ENCODE measurements around the gene RASA2. TPM values are rescaled to one million over a fixed set of nuclear protein-coding genes. Genes with fewer than 3 reads are reported as not detected.

The RASA2 gene
- total and polyA plus RNA-seq, 12 donors: 1.4 to 7.7 (median 5.1) TPM

GRCh38 chr3:141486496-141486745 lies 406 bp upstream of the RASA2 start:
- 3% methylated on average over 4 of the region's 4 CpGs for WGBS, 2 donors
- peak overlapping the region in 8 of 10 donors; percentile 65 to 97 (median 95) for H3K27ac ChIP-seq
- peak overlapping the region in 9 of 10 donors; percentile 76 to 92 (median 87) for H3K4me3 ChIP-seq
- DNase-seq (no peak), ATAC-seq (no peak)
- no peaks in the 10 kb centered on the region for H3K36me3 ChIP-seq
- intact Hi-C loops (cut with DNase I): loop anchor here in 1 of 10 donors (5.0 kb wide), 1 partner anchor 61 kb away; no protein-coding TSS in a partner anchor
- no peaks in the 10 kb centered on the region for H3K27me3 ChIP-seq
- TF ChIP-seq, protein P1, sequence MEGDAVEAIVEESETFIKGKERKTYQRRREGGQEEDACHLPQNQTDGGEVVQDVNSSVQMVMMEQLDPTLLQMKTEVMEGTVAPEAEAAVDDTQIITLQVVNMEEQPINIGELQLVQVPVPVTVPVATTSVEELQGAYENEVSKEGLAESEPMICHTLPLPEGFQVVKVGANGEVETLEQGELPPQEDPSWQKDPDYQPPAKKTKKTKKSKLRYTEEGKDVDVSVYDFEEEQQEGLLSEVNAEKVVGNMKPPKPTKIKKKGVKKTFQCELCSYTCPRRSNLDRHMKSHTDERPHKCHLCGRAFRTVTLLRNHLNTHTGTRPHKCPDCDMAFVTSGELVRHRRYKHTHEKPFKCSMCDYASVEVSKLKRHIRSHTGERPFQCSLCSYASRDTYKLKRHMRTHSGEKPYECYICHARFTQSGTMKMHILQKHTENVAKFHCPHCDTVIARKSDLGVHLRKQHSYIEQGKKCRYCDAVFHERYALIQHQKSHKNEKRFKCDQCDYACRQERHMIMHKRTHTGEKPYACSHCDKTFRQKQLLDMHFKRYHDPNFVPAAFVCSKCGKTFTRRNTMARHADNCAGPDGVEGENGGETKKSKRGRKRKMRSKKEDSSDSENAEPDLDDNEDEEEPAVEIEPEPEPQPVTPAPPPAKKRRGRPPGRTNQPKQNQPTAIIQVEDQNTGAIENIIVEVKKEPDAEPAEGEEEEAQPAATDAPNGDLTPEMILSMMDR (IDR thresholded peaks at IDR 0.05): no peak
- H3K4me1 ChIP-seq: peaks cover 0 to 75% (median 19%) of the 10 kb centered on the region in 9 donors
- H3K9me3 ChIP-seq: no peaks in the 10 kb centered on the region

- peak overlapping the region; percentile 69 to 92 (median 86) for H3K4me3 ChIP-seq
- no peaks in the 10 kb centered on the region for H3K36me3 ChIP-seq
- peak; percentile 56 to 81 (median 68) for ATAC-seq
- DNase-seq: peak; percentile 54 to 68
- TF ChIP-seq, protein P1 (IDR thresholded peaks at IDR 0.05): no peak
- no peaks in the 10 kb centered on the region for H3K9me3 ChIP-seq
- H3K4me1 ChIP-seq: peaks cover 0 to 76% (median 19%) of the 10 kb centered on the region in 9 donors
- WGBS, 2 donors: 1% methylated on average over 31 to 54 of the region's 55 CpGs
- no peaks in the 10 kb centered on the region for H3K27me3 ChIP-seq
- intact Hi-C loops (cut with DNase I): loop anchor here in 1 of 10 donors (5.0 kb wide), 1 partner anchor 60 kb away; no protein-coding TSS in a partner anchor
- H3K27ac ChIP-seq: peak overlapping the region; percentile 86 to 97 (median 95)
These were observed 860 bp downstream of the RASA2 start for GRCh38 chr3:141487521-141488252.

DNA sequence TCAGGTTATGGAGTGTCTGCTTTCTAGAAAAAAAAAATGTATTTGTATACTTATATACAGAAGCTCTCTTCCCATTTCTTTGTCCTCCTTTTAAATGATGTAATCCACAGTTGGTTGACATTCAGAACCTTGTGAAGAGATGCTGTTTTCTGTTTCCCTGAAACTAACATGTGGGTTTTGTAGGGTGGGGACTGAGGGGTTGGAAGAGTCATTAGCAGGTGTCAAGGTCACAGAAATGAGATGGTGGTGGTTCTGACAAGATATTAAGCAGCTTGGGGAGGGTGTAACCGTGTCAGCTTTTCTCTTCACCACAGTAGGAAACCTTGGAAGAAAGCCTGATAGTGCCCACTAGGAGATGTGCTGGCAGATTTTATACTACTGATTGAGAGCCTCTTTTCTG lies 2.4 kb downstream of the RASA2 start:
- H3K27me3 ChIP-seq: no peaks in the 10 kb centered on the region
- ATAC-seq (no peak), DNase-seq (no peak)
- WGBS, 2 donors: 73 to 78% methylated on average over 1 of the region's 1 CpG
- H3K4me1 ChIP-seq: peaks cover 0 to 72% (median 19%) of the 10 kb centered on the region in 9 donors
- TF ChIP-seq, protein P1 (IDR thresholded peaks at IDR 0.05): no peak
- peak overlapping the region in 1 of 10 donors; percentile 32 for H3K27ac ChIP-seq
- intact Hi-C loops (cut with DNase I): loop anchor here in 1 of 10 donors (5.0 kb wide), 1 partner anchor 58 kb away; no protein-coding TSS in a partner anchor
- H3K4me3 ChIP-seq: no peak overlapping the region
- H3K9me3 ChIP-seq: no peaks in the 10 kb centered on the region
- H3K36me3 ChIP-seq: no peaks in the 10 kb centered on the region

DNA sequence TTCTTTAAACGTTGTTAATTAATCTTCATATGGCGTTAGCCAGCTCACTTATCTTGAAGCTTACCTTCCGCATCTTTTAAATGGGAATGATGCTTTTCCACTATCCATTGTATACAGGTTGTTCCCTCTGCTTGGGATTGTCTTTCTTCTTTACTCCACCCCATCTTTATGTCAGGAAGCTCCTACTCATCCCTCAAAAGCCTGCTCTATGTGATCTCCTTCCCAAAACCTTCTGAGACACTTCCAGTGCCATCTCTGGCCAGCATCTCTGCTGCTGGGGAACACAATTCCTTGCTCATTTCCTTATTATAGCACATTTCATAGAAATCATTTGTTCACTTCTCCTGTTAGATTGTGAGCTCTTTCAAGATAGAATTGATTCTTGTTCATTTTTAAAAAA lies 4.3 kb downstream of the RASA2 start:
- Histone ChIP-seq H3K27ac (no peak overlapping the region), H3K27me3 (no peaks in the 10 kb centered on the region), H3K4me1 (peaks cover 0 to 58% (median 16%) of the 10 kb centered on the region in 9 donors), H3K4me3 (no peak overlapping the region), H3K36me3 (no peaks in the 10 kb centered on the region), H3K9me3 (no peaks in the 10 kb centered on the region)
- DNase-seq: no peak
- intact Hi-C loops (cut with DNase I): no loop called here
- ATAC-seq: no peak
- WGBS, 2 donors: 80 to 91% methylated on average over 3 of the region's 3 CpGs
- TF ChIP-seq, protein P1 (IDR thresholded peaks at IDR 0.05): no peak

All from heart right ventricle (tissue), 16 donors.